NCI-H446 treated with DMSO at 0.1 percent for 48 hours (cell line): ENCODE data around the gene ARIH2.
"Not testable (repeated sequence)": the region's sequence is repeated elsewhere in the genome, so short reads cannot be mapped to it uniquely, and the experiment has no call there.

Experiments used
- DNase-seq: peaks from one replicate; lab custom pipeline; 2025; lab: John Stamatoyannopoulos, UW

Gene ARIH2

DNA sequence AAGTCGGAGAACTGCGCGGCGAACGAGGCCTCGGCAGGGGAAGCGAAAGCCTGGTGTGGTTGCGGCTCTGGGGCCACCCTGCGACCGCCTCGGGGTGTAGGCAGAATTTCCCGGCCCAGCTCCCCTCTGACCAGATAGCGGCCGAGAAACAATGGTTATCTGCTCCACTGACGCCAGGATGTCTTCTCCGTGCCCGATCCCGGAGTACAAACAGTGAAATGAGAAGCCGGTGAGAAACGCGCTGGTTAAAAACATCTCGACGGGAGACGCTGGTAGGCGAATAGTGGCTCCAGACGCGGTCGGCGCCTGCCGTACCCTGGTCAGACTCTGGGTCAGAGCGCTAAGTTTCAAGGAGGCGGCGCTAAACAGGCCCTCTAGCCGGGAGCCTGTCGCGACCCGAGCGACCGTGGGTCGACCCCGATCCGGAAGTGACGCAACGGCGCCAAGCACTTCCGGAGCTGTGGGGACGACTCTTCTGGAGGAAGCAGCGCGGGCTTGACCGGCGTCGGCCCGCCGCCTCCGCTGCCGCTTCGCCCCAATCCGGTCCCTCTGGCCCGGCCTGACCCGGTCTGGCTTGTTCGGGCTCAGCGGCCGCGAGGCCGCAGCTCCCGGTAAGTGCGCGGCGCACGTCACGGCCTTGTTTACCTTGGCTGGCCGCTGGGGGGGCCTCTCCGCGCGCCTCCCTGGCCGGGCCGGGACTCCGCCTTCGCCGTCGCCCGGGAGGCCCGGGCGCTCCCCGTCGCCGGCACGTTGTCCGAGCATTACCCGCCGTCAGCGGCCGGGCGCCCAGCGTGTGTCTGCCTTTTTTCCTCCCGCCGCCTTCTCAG is at the start of gene ARIH2:
Gene ARIH2, plus strand, starts transcription at position 455 of the 827 bp plus-strand sequence. CDS start 8,717 bp downstream, outside the sequence.
- DNase-seq = peak; percentile 60

DNA sequence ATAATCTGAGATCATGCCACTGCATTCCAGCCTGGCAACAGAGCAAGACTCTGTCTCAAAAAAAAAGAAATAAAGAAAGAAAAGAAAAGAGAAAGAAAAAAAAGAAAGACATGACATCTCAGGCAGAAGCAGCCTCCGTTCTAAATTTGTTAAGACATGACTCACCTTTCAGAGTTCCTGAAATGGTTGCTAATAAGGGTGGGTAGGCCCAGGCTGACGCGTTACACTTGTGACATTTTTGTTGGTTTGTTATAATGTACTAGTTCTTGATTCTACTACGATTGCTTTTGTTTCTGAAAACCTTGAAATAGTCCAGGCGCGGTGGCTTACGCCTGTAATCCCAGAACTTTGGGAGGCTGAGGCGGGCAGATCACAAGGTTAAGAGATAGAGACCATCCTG is 41.0 kb upstream of the ARIH2 start:
- no peak for DNase-seq

GRCh38 chr3:48879307-48879993 is 39.2 kb upstream of the ARIH2 start:
- DNase-seq = no peak

GRCh38 chr3:48879994-48880377 is 38.7 kb upstream of the ARIH2 start:
- no peak for DNase-seq

DNA sequence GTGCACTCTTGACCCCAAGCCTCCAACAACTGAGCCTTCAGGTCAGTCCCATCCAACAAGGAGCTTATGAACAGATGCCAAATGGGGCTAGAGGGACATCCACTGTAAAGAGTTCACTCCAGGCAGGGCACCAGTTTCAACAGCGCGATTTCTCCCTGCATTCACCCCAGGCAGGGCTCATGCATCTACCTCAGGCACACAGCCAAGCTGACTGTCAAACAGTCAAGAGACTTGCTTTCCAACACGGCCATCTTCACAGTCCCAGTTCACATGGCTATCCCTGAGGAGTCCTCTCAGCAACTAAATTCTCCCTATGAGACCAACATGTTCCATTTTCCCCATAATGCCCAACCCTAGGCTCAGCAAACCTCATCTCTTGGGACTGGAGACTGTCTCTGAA is 37.6 kb upstream of the ARIH2 start:
- DNase-seq = no peak

GRCh38 chr3:48881652-48882114 is 37.0 kb upstream of the ARIH2 start:
- DNase-seq = no peak

GRCh38 chr3:48885753-48886152 is 32.9 kb upstream of the ARIH2 start:
- no peak for DNase-seq

DNA sequence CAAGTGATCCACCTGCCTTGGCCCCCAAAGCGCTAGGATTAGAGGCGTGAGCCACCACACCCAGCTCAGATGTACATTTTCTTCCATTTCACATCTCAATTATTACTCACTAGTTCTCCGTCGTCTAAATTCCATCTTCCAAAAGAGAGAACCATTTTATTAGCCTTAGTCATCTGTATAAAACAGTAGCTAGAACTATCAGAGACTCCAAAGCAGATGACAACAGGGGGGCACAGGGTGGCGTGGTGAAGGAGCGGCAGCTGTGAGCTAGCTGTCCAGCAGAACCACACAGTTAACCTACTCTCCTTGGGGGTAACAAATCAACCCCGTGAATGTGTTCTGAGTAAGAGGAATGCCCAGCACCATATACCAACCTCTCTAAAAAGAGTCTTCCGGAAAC is 27.0 kb upstream of the ARIH2 start:
- no peak for DNase-seq

DNA sequence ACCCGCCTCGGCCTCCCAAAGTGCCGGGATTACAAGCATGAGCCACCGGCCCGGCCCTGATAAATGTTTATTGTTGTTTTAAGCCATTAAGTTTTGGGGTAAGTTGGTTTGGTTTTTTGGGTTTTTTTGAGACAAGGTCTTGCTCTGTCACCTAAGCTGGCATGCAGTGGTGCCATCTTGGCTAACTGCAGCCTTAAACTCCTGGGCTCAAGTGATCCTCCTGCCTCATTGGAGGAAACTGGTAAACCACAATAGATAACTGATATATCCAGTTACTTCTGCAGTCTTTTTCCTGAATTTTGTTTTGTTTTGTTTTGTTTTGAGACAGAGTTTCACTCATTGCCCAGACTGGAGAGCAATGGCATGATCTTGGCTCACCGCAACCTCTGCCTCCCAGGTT is 24.1 kb upstream of the ARIH2 start:
- no peak for DNase-seq

GRCh38 chr3:48896936-48897335 is 21.7 kb upstream of the ARIH2 start:
- no peak for DNase-seq

- no peak for DNase-seq
Observed at GRCh38 chr3:48897460-48898376, 20.9 kb upstream of the ARIH2 start.

DNA sequence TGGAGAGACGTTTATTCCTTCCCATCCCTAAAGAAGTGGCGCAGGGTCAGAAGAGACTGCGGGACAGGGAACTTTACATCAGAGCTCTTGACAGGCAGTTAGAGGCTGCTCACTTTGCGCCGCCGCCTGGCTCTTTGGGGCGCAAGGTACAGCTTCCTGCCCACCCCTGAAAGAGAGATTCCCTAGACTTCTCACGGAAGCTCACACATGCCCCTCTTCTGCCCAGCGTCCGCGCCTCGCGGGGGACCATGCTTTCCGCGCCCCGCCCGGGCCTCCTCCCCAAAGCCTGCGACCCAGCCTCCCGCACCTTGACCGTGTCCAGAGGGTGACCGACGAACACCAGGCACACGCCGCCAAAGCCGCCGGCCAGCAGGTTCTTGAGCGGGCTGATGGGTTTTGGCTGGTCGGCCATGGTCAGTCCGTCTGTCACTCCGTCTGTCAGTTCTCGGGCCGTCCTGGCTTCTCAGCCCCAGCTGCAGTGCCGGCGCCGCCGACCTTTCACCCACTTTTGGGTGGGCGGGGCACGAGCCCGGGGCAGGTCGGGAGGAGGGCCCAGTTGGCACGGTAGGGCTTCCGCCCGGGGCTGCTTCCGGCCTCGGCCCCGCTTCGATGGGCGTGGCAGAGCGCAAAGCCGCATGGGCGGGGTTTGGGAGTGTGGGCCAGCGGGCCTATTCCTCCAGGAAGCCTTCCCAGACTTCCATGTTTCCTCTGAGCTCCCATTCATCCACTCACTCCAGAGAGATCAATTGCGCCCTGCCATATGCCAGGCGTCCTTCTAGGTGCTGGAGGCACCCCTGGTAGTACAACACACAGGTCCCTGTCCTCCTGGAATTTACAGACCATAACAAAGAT is 20.0 kb upstream of the ARIH2 start, which contains the start of gene SLC25A20:
Gene SLC25A20, minus strand, starts transcription at position 500 of the 852 bp plus-strand sequence. Its CDS starts 88 bp downstream, at position 412.
- peak; percentile 2 for DNase-seq

DNA sequence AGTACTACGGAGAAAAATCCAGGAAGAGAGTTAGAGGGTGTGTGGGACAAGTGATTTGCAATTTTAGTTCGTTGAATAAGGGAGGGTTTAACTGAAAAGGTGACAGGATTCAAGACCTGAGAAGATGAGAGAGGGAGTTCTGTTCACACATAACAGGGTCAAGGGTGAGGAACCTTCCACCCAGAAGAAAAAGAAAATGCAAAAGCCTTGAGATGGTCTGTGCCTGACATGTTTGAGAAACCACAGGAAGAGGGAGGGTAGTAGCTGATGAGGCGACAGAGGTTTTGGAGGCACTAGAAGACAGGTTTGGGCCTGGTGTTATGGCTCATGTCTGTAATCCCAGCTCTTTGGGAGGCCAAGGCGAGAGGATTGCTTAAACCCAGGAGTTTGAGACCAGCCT is 19.4 kb upstream of the ARIH2 start:
- DNase-seq = no peak

DNA sequence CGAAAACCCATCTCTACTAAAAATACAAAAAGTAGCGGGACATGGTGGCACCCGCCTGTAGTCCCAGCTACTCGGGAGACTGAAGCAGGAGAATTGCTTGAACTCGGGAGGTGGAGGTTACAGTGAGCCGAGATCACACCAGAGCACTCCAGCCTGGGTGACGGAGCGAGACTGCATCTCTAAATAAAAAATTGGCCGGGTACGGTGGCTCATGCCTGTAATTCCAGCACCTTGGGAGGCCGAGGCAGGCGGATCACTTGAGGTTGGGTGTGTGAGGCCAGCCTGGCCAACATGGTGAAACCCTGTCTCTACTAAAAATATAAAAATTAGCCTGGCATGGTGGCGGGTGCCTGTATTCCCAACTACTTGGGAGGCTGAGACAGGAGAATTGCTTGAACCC is 11.6 kb upstream of the ARIH2 start:
- not testable (repeated sequence) for DNase-seq

GRCh38 chr3:48915296-48915695 is 3.3 kb upstream of the ARIH2 start:
- DNase-seq = no peak

GRCh38 chr3:48919215-48920138 is 835 bp downstream of the ARIH2 start:
- no peak for DNase-seq

GRCh38 chr3:48926425-48927392 is 8.1 kb downstream of the ARIH2 start:
- DNase-seq = no peak

- DNase-seq = no peak
Observed at GRCh38 chr3:48927928-48928327, 9.3 kb downstream of the ARIH2 start.

GRCh38 chr3:48928679-48929078 is 10.0 kb downstream of the ARIH2 start:
- no peak for DNase-seq
